Measurements from ENCODE around the gene NDUFS8. TPM values are rescaled to one million over a fixed set of nuclear protein-coding genes. Genes with fewer than 3 reads are reported as not detected.

The NDUFS8 gene
- total RNA-seq, 1 experiment from 2014 or later, result 334 TPM

GRCh38 chr11:68014157-68014946 lies 16.1 kb upstream of the NDUFS8 start:
- Histone ChIP-seq H3K4me3 (ENCODE audit: low read depth, low read length) (no peak overlapping the region), H3K9me3 (no peaks in the 10 kb centered on the region), H3K27me3 (replicated peaks; ENCODE audit: control insufficient read depth, insufficient read depth, low read length) (no peaks in the 10 kb centered on the region), H3K4me1 (peaks cover 58% of the 10 kb centered on the region), H3K36me3 (ENCODE audit: control insufficient read depth, insufficient read depth, low read length) (no peaks in the 10 kb centered on the region)
- H3K9me3 Mint-ChIP-seq (ENCODE audit: unreplicated experiment), result no peaks in the 10 kb centered on the region
- peak overlapping the region; percentile 4 for H3K27ac Mint-ChIP-seq (ENCODE audit: unreplicated experiment)
- no peaks in the 10 kb centered on the region for H3K27me3 Mint-ChIP-seq (ENCODE audit: insufficient read depth, unreplicated experiment)
- ChIA-PET POLR2A (no interaction called here), CTCF (no interaction called here)
- BruUV-seq (replicated peaks), result no TSS peak
- no peak for DNase-seq
- TF ChIP-seq CTCF (IDR thresholded peaks at IDR 0.05; ENCODE audit: insufficient read depth in 1 of 2, low read depth in 1 of 2, low read length in 1 of 2, severe bottlenecking in 1 of 2, unreplicated experiment in 1 of 2), result no peak
- intact Hi-C loops (cut with micrococcal nuclease; ENCODE audit: unreplicated experiment), result no loop called here
- no peak overlapping the region for H3K4me3 Mint-ChIP-seq (ENCODE audit: unreplicated experiment)
- peaks cover 7% of the 10 kb centered on the region for H3K36me3 Mint-ChIP-seq (ENCODE audit: insufficient read depth, unreplicated experiment)
- peaks cover 29% of the 10 kb centered on the region for H3K4me1 Mint-ChIP-seq (ENCODE audit: low read depth, unreplicated experiment)

- intact Hi-C loops (cut with micrococcal nuclease; ENCODE audit: unreplicated experiment), result no loop called here
- no peaks in the 10 kb centered on the region for H3K27me3 ChIP-seq (replicated peaks; ENCODE audit: control insufficient read depth, insufficient read depth, low read length)
- H3K4me3 ChIP-seq (ENCODE audit: low read depth, low read length), result no peak overlapping the region
- POLR2A ChIA-PET, result no interaction called here
- H3K36me3 ChIP-seq (ENCODE audit: control insufficient read depth, insufficient read depth, low read length), result no peaks in the 10 kb centered on the region
- Mint-ChIP-seq H3K9me3 (ENCODE audit: unreplicated experiment) (no peaks in the 10 kb centered on the region), H3K27ac (ENCODE audit: unreplicated experiment) (no peak overlapping the region), H3K36me3 (ENCODE audit: insufficient read depth, unreplicated experiment) (peaks cover 3% of the 10 kb centered on the region), H3K4me3 (ENCODE audit: unreplicated experiment) (no peak overlapping the region), H3K27me3 (ENCODE audit: insufficient read depth, unreplicated experiment) (no peaks in the 10 kb centered on the region), H3K4me1 (ENCODE audit: low read depth, unreplicated experiment) (peaks cover 23% of the 10 kb centered on the region)
- no TSS peak for BruUV-seq (replicated peaks)
- H3K4me1 ChIP-seq, result peaks cover 52% of the 10 kb centered on the region
- no peak for TF ChIP-seq CTCF (IDR thresholded peaks at IDR 0.05; ENCODE audit: insufficient read depth in 1 of 2, low read depth in 1 of 2, low read length in 1 of 2, severe bottlenecking in 1 of 2, unreplicated experiment in 1 of 2)
- CTCF ChIA-PET, result no interaction called here
- no peaks in the 10 kb centered on the region for H3K9me3 ChIP-seq
- no peak for DNase-seq
These were observed 15.5 kb upstream of the NDUFS8 start for GRCh38 chr11:68014947-68015447.

GRCh38 chr11:68015467-68015866 lies 15.0 kb upstream of the NDUFS8 start:
- Mint-ChIP-seq H3K4me1 (ENCODE audit: low read depth, unreplicated experiment) (peaks cover 19% of the 10 kb centered on the region), H3K9me3 (ENCODE audit: unreplicated experiment) (no peaks in the 10 kb centered on the region), H3K4me3 (ENCODE audit: unreplicated experiment) (no peak overlapping the region), H3K27me3 (ENCODE audit: insufficient read depth, unreplicated experiment) (no peaks in the 10 kb centered on the region), H3K27ac (ENCODE audit: unreplicated experiment) (no peak overlapping the region), H3K36me3 (ENCODE audit: insufficient read depth, unreplicated experiment) (no peaks in the 10 kb centered on the region)
- Histone ChIP-seq H3K4me1 (peaks cover 47% of the 10 kb centered on the region), H3K36me3 (ENCODE audit: control insufficient read depth, insufficient read depth, low read length) (no peaks in the 10 kb centered on the region), H3K27me3 (replicated peaks; ENCODE audit: control insufficient read depth, insufficient read depth, low read length) (no peaks in the 10 kb centered on the region), H3K4me3 (ENCODE audit: low read depth, low read length) (no peak overlapping the region), H3K9me3 (no peaks in the 10 kb centered on the region)
- intact Hi-C loops (cut with micrococcal nuclease; ENCODE audit: unreplicated experiment), result no loop called here
- no peak for DNase-seq
- no TSS peak for BruUV-seq (replicated peaks)
- ChIA-PET CTCF (no interaction called here), POLR2A (no interaction called here)
- TF ChIP-seq CTCF (IDR thresholded peaks at IDR 0.05; ENCODE audit: insufficient read depth in 1 of 2, low read depth in 1 of 2, low read length in 1 of 2, severe bottlenecking in 1 of 2, unreplicated experiment in 1 of 2), result no peak

Data from Caco-2 (cell line).